NCI-H446 (cell line): Measurements from ENCODE around the gene IFT57.
"Not testable (repeated sequence)": the region's sequence is repeated elsewhere in the genome, so short reads cannot be mapped to it uniquely, and the experiment has no call there.

Source experiments
- DNase-seq, 2 experiments: peaks; one replicate each; lab custom pipeline; 2025; lab: John Stamatoyannopoulos, UW

IFT57 gene, protein sequence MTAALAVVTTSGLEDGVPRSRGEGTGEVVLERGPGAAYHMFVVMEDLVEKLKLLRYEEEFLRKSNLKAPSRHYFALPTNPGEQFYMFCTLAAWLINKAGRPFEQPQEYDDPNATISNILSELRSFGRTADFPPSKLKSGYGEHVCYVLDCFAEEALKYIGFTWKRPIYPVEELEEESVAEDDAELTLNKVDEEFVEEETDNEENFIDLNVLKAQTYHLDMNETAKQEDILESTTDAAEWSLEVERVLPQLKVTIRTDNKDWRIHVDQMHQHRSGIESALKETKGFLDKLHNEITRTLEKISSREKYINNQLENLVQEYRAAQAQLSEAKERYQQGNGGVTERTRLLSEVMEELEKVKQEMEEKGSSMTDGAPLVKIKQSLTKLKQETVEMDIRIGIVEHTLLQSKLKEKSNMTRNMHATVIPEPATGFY

DNA sequence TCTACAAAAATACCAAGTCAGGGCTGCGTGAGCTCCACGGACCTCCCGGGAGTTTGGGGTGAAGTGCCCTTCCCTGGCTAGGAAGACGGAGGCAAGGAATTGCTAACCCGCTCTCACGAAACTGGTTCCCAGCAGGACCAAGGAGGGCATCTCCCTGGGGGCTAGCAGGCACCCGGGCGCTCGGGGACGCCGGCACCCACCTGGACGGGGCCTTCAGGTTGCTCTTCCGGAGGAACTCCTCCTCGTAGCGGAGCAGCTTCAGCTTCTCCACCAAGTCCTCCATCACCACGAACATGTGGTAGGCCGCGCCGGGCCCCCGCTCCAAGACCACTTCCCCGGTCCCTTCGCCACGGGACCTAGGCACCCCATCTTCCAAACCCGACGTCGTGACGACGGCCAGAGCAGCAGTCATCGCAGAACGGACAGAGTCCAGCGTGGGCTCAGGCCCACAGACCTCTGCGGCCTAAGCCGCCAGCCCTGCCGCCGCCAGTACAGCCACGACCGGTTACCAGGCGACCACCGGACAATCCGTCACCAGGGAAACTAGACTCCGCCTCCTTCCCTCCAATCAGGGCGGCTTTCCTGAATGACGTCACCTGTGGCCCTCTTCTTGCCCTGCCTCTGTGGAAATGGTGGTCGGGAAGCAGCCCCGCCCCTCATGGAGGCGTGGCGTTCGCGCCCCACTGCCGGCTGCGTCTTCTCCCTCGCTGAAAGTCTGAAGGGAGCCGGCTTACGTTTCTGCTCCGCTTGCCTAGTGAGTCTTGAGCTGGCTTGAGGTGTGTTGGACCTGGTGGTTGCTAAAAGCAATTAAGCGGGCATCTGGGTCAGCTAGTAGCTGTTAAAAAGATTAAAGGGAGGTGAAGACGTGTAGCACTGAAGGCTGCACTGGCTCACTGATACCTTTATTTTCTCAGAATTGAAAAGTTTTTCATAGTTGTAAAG, at the start of gene IFT57:
Gene IFT57 (minus strand): TSS at position 514 of the 942 bp plus-strand sequence. CDS start 102 bp downstream, at position 412.
- peak; percentile 92 to 96 for DNase-seq

DNA sequence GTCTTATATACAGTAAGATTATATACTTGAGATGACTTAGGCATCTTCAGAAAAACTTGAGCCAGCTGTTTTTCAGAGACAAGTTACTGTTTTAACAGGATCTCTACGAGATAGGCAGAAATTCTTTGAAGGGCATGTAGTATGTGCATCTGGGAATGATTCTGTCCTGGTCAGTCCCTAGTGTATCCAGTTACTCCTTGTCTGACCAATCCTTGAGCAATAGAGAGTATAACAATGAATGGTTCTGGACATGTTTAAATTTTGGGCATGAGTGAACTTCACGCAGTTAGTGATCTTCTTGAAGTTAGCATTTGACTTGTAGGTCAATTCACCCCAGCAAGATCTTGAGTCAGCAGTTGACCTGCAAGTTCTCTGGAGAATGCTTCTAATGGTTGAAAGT, 49.4 kb upstream of the IFT57 start:
- no peak for DNase-seq

DNA sequence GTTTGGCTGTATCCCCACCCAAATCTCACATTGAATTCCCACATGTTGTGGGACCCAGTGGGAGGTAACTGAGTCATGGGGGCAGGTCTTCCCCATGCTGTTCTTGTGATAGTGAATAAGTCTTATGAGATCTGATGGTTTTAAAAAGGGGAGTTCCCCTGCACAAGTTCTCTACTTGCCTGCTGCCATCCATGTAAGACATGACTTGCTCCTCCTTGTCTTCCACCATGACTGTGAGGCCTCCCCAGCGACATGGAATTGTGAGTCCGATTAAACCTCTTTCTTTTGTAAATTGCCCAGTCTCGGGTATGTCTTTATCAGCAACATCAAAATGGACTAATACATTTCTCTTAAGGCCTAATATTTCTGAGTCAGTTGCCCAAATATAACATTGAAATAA, 46.0 kb upstream of the IFT57 start:
- DNase-seq: not testable (repeated sequence)

DNA sequence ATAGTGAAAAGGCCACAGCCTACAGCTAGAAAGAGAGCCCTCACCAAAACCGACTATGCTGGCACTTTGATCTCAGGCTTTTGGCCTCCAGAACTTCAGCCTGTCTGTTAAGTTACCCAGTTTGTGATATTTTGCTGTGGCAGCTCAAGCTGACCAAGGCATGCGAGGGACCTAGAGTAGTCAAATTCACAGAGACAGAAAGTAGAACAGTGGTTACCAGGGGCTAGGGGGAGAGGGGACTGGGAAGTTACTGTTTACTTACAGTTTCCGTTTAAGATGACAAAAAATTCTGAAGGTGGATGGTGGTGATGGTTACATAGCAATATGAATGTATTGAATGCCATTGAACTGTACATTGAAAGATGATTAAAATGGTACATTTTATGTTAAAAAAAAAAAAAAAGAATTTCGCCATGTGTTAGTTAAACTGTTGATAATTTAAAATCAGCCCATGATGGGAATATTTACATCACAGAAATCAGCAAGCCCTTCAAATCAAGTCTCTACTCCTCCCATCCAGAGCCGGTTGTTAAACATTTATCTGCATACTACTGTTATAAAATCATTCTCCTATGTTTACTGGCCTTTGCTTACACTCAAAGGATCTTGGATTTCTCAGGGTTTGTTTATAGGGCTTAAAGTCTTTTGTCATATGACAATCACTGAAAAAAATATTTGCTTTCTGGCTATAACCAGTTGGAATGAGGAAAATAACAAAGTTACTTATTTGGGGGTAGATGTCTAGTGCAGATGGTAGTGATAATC, 42.5 kb upstream of the IFT57 start:
- not testable (repeated sequence) for DNase-seq

DNA sequence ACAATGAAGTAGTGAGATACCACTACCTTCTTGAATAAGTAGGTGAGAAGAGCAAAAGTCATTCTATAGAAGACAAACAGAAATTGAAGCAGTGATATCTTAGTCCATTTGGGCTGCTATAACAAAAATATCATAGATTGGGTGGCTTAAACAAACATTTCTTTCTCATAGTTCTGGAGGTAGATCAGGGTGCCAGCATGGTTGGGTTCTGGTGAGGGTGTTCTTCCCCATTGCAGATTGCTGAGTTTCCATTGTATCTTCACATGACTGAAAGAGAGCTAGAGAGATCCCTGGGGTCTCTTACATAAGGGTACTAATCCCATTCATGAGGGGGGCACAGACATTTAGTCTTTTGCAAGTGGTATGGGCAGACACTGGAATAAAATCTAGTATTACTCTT, 32.9 kb upstream of the IFT57 start:
- no peak for DNase-seq

DNA sequence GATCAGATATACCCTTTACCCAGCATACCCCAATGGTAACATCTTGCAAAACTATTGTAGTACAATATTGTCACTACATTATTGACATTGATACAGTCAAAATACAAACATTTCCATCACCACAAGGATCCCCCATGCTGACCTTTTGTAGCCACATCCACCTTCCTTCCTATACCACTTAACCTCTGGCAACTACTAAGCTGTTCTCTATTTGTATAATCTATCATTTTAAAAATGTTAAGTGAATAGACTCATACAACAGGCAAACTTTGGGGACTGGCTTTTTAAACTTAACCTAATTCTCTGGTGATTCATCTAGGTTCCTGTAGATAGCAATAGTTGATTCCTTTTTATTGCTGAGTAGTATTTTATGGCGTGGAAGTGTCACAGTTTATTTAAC, 29.6 kb upstream of the IFT57 start:
- no peak for DNase-seq

DNA sequence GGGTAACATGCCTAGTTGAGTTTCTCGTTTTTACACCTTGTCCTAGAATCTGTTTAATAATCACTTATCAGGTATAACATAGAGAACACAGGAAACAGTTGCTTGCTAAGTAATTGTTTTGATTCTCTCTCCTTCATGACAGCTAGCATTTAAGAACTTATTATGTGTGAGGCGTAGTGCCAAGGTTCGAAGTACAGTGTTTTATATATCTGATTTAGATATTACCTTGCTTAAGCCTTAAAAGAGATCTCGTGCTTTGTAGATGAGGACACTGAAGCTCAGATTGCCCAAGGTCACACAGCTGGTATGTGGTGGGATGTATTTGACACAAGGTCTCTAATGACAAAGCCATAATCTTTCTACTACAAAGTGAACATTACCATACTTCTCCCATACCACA, 29.0 kb upstream of the IFT57 start:
- DNase-seq: no peak

DNA sequence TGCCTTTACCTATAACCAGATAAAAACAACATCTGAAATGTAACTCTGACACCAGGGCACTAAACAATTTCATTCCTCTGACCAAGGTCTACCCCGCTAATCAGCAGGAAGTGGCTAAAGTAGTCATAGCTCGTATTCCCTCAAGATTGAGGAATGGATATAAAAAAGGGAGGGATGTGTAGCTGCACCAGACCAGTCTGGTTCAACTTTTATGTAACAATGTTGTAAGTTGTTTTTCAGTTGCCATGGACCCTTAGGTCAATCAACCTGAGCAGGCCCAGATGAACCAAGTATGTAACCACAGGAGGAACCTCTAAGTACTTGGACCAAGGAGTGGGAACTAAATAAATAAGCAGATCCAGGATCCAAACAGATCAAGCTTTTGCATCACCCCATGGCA, 28.4 kb upstream of the IFT57 start:
- no peak for DNase-seq

DNA sequence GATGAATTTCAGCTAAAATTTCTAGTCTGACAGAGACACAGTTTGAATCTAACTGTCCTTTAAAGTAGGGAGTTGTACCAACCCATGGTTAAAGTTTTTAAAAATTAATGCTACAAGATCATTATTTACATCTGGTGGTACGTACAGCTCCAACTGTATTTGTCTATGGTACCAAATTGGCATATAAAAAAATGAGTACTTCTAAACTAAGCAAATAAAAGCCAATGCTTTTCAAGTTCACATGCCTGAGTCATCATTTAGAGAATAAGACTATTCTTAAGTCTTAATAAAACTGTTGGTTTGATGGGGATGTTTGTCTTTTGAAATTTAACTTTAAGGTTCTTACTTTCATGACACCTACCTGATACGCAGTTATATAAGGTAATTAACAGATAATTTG, 21.0 kb upstream of the IFT57 start:
- no peak for DNase-seq

DNA sequence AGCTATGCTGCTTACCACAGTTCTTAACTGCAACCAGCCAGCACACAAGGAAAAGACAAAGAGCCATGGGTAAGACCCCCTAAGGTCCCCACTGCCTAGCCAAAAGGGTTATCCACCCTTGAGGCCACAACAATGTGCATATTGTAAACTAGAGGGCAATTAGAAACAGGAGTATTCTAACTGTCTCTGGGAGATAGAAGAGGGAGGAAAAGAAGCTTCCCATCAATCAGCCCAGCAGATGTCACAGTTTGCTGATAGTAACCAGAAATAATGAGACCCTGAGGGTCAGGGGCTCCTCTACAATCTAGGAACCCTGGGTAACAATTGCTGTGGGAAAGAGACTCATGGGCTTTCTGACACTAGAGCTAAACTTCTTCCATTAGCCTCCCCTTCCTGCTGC, 20.6 kb upstream of the IFT57 start:
- no peak for DNase-seq

DNA sequence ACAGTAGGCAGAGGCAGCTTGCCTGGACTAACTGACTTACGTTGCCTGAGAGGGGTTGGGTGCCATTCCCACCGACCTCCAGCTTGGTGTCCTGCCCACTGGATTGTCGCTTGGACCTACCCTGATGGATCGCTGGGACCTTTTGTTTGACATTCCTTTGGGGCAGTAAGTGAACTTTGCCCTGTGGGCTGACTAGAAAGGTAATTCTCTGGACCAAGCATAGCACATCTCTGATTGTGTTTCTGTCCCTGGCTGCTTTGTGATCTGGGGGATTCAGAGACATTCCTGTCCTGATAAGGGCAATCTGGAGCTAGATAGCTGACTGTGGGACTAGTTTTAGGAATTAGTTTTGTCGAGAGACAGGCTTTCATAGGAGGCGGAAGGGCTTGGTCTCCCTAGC, 19.5 kb upstream of the IFT57 start:
- no peak for DNase-seq

DNA sequence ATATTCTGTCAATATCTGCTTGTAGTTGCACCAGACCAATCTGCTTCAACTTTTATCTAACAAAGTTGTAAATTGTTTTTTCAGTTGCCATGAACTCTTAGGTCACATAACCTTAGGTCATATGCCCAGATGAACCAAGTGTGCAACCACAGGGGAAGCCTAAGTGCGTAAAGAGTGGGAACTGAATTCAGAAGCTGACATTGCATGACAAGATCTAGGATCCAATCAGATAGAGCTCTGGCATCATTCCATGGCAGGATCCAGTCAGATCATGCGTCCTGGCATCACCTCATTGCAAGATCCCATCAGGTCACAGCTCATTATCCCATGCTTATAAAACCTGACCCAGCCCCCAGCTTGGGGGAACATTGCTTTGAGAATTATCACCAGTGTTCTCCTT, 18.9 kb upstream of the IFT57 start:
- DNase-seq: no peak

DNA sequence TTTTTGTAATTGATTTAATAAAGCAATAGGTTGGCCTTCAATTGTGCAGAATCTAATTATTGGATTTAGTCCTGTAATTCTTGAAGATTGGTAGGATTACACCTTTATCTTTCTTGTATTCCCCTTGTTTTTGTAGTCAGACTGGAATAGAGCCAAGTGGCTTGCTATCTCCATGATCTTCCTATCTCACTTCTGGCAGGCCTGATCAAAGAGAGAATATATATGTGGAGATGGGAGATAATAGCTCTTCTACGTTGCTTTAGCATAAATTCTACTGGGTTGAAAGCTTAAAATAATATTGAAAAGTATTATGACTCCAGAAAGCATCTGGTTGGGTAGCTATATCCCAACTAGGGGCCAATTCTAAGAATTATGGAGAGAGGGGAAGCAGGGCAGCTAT, 16.9 kb upstream of the IFT57 start:
- no peak for DNase-seq

DNA sequence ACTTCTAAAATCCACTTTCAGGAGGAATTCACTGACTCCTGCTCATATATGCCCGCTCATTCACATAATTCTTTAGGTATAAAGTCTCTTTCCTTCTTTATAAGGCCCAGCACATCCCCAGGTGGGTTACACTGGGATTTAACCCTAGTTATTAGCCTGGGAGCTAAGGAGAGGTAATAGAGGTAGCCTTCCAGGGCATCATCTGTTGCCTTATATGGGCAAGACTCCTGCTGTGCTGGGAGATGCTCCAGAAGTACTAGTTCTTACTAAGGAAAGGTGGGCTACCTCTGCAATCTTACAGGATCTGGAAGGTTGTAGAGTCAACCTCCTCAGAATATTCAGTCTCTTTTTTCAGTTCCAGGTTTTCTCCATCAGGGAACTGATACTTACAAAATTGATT, 13.1 kb upstream of the IFT57 start:
- no peak for DNase-seq

DNA sequence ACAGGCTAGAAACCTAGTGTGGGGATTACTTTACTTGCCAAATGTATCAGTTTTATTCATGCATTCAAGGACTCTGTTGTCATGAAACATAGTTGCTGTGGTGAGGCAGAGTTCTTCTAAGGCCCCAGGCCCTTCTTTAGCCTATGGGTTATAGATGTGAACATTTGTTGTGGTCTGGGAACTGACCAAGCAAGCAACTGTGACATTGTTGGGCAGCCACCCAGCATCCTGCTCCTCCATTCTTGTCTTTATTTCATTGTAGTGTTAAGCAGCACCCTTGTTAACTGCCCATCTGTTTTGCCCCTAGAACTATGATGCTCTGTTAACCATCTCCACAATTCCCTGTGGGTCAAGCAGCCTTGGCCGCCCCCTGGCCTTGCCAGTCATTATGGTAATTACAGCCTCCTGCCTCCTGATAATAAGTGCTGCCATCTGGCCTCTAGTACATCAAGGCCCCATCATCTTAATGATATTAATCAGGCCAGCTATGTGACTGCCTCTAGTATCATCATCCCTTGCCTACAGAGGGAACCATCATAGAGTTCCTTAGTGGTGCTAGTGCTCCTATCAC, 12.2 kb upstream of the IFT57 start:
- DNase-seq: no peak

DNA sequence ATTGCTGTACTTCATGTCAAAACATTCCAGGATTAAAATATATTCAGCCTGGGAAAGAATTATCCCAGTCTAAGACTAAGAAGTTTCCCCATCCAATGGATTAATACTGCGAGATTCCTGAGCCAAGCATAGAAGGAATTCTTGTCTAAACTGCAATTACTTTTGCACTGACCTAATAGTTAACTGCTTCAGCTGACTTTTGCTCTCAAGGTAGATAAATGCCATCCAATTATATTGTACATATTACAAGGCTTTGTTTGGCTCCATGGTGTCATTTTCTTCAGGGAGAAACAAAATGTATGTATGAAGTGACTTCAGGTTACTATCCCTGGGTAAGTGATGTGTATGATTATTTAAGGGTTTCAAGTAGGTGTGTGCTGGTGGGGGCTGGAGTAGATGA, 6.1 kb upstream of the IFT57 start:
- no peak for DNase-seq

DNA sequence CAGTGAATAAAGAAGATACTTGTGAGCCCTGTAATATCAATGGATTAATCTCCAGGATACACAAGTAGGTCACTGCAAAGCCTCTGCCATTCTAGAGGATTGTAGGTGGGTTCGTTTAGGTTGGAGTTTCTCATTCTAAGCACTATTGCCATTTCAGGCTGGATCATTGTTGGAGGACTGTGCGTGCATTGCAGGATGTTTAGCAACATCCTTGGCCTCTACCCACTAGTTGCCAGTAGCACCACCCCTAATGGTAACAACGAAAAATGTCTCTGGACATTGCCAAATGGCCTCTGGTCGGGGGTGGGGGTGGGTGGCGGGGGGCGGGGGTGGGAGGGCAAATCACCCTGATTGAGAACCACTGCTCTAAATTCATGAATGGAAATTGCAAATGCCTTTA, 4.9 kb upstream of the IFT57 start:
- DNase-seq: no peak

DNA sequence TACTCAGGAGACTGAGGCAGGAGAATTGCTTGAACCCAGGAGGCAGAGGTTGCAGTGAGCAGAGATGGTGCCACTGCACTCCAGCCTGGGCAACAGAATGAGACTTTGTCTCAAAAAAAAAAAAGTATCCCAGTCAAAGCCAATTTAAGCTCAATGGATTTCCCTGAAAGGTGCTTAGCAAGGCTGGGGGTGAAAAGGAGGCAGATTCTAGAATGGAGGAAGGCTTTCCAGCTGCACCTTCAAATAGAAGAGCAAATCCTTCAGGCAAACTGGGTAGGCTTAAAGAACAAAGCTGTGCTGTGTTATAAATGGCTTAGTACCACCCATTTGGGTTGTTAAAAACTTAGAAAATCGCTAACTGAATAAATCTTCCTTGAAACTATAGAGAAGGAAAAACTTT, 3.0 kb upstream of the IFT57 start:
- no peak for DNase-seq

DNA sequence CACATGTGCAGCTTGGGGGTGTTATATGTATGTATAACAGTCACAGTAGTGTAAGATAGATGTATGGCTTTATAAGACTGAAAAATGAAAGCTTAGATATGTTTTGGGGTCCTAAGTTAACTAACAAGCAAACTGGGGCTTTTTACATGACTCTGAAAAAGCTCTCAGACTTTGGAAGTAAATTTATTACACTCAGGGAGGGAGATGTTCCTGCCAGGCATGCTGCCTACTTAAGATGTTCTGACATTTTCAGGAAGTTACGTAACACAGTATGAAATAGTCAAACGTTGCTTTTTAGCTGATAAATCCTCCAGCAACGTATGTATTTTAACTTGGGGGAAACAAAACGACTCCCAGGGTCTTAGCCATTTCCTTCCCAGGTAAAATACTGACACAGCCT, 1.7 kb upstream of the IFT57 start:
- DNase-seq: no peak

DNA sequence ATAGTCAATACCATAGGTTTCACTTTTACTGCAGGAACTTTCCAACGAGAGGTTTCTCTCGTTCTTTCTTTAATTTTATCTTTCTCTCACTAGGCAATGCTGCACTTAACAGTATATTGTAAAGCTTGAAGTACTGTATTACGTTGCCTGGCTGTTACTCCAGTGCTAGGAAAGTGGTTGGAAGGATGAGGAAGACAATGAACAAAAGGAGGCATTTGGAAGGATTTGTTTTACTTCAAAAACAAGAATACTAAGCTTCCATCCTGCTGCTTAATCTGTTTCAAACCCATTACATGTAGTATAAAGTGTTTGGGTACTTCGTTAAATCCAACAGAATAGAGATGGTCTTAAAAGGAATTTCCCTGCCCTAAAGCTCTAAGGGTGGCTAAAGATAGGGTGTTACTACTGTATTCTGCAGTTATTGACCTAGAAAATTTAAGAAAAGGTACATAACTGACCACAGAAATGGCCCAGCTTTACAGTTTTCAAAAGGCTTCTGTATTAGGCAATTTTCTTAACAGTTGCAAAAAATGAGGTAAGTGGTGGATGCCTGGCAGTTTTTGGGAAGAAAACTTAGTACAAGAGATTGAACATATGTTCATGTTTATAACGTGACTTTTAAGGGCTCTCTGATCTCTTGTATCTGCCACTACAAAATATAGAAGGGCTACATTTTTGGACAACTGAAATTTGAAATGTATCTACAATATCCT, 785 bp upstream of the IFT57 start:
- no peak for DNase-seq

DNA sequence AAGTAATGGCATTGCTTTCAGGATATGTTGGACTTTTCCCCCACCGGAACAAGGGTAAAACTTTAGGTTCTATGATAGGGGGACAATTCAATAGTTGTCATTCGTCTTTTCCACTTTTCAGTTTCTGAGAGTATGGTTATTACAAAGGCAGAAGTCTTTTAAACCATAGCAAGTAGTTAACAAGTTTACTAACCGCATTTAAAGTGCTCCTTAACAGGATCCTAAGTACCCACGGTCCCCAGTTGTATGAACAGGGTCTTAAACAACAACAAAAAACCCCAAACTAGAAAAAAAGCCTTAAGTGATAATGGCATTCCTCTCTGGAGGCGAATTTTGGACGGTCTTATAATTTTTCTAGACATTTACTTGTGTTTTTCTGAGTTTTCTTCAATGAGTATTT, 831 bp downstream of the IFT57 start:
- DNase-seq: no peak
